Islet precursor cell (in vitro differentiated cells): ENCODE results near the gene CLEC16A.

Experiments
- DNase-seq: peaks from one replicate; pipeline ENCODE4 v3.0.0-alpha.2; 2018

CLEC16A gene

DNA sequence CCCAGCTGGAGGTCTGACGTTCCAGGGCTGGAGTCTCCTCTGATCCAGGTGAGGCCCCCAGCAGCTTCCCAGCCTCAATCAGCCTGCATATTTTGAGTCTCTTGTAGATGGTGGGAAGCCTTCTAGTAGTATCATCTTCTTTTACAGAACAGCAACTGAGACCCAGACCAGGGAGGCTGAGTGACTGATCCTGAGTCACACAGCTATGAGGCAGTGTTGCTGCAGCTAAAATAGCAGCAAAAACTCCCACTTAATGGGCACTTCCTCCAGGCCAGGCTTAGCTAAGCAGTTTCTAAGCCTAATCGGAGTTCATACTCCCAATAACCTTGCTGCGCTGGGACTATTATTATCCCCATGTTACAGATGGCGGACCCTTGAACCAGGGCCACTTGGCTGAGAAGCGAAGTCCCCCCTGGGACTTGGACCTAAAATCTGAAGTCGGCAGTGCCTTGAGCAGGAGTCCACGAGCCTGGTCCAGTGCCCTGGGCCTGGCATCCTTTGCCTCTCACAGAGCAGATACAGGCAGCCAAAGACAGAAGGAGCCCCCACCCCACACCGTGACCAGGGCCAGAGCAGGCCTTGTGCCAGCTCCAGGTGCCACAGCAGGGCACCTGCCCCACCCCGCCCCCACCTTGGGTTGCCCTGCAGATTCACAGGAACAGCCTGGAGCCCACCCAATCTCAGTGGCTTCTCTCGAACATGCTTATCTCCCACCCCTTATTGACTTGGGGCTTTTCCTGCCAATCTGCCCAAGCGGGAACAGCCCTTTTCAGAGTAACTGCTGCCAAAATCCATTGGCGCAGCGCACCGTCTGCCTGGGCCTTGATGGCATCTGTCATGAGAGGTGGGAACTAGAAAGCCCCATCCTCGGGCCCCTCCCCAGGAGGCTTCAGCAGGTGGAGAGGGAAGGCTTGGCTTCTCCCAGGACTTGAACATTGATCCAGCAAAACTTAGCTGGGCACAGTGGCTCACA, 246.5 kb downstream of the CLEC16A start:
- no peak for DNase-seq

DNA sequence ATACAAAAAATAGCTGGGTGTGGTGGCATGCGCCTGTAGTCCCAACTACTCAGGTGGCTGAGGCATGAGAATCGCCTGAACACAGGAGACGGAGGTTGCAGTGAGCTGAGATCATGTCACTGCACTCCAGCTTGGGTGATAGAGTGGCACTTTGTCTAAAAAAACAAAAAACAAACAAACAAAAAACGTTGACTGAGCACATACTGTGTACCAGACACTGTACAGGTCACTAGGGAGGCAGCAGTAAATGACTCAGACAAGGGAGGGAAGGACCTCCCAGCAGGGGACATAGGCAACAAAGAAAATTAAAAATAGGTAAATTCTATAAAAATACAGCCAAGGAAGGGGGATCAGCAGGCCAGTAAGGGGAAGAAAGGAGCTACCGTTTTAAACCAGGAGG, 247.3 kb downstream of the CLEC16A start:
- DNase-seq: no peak

DNA sequence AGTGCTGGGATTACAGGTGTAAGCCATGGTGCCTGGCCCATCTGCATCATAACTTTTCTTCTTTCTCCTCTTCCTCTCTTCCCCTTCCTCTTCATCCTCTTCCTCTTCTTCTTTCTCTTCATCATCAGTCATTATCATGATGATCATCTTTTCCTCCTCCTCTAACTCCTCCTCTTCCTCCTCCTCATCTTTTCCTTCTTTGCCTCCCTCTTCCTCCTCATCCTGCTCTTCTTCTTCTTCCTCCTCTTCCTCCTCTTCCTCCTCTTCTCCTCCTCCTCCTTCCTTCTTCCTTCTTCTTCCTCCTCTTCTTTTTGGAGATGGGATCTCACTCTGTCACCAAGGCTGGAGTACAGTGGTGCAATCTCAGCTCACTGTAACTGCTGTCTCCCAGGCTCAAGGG, 249.1 kb downstream of the CLEC16A start:
- DNase-seq: no peak

DNA sequence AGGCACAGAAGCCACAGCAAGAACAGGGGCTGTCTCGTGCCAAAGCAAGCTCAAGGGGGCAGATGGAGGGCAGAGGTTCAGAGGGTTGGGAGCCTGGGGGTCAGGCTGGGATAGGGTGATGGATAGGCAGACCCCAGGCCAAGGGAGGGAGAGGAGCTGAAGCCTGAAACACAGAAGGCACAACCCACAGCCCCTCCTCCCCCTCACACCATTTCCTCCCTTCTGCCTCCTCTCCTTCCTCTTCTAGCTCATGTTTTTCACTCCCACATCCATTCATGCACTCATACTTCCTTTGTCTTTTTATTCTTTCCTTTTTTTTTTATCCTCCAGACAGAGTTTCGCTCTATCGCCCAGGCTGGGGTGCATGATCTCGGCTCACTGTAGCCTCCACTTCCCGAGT, 250.5 kb downstream of the CLEC16A start:
- DNase-seq: no peak

DNA sequence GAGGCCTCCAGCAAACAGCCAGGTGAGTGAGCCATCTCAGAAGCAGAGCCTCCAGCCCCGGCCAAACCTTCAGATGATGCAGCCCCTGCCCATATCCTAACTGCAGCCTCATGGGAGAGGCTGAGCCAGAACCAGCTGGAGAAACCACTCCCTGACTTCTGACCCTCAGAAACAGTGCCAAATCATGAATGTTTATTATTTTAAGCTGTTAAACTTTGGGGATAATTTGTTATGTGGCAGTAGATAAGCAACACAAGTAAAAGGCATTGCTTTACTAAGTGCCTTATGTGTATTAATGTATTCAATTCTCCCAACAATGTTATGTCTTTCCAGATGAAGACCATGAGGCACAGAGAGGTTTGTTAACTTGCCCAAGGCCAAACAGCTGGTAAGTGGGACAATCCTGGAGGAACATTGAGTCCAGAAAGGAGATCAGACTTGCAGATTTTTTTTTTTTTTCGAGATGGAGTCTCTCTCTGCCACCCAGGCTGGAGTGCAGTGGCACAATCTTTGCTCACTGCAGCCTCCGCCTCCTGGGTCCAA, 252.0 kb downstream of the CLEC16A start:
- no peak for DNase-seq

DNA sequence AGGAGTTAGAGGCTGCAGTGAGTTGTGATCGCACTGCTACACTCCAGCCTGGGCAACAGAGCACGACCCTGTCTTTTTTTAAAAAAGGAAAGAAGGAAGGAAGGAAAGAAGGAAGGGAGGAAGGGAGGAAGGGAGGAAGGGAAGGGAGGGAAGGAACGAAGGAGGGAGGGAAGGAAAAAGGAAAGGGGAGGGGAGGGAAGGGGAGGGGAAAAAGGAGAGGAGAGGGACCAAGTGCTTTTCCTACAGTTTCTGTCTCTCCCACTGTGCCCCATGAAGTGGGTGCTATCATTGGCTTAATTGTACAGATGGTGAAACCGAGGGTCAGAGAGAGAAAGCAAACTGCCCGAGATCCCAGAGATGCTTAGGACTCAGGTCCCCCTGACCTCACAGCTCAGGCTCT, 254.0 kb downstream of the CLEC16A start:
- no peak for DNase-seq

DNA sequence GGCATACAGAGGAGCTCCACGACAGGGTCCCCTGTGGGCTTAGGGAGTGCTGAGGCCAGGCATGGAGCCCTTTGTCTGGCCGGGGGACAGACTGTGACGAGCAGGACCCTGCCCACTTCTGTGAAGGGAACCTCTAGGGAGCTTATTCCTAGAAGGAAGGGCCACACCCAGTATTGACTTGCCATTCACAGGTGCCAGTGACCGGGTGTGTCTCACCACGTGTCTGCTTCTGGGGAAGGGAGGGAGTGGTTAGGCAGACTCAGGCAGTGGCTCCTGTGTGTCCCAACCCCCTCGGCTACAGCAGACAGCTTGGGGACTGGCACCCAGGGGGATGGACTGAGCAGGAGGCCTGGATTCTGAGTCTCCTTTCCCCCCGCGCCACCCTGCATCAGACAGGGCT, 254.5 kb downstream of the CLEC16A start:
- no peak for DNase-seq

DNA sequence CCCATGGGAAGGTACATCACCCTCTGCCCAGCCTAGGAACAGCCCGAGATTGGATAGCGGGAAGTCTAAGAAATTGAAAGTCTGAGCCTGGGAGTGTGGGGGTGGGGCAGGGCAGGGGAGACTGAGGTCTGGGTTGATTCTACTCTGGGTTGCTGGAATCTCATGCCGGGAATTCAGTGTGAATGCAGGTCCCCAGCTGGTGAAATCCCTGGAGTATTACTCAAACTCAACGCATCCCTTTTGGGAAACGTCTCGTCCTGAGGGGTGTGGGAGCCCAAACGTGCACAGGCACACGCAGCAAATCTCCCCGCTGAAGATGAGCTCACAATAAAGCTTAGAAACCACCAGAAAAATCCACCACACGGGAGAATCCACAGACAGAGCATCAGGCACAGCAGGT, 256.2 kb downstream of the CLEC16A start:
- peak; percentile 50 for DNase-seq

DNA sequence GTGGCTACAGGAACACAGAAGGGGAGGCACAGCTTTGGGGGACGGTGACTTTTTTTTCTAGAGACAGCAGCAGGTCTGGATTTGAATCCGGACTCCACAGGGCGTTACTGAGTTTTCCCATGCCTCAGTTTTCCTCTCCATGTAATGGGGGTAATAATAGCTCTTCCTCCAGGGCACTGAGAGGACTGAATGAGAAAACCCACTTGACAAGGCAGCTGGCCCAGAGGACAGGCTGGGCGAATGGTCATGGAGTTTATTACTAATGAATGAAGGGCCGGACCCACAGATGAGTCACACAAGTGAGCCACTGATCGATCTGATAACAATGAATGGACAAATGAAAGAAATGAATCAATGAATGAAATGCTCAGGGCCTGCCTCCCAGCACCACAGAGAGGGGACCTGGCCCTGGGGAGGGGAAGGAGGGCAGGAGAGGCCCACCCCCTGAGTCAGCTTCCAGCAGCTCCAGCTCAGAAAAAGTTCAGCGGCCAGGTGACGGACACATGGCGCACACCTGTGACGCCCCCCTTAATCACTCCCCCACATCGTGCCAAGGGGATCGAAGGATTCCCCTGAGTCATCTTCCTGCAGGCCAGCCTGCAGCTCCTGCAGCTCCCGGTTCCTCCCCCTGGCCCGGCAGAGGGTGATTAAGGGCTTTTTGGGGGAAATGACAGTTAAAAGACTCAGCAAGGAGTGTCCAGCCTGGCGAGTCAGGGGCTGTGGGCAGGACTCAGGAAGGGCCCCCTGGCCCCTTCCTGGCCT, 257.3 kb downstream of the CLEC16A start:
- DNase-seq: peak; percentile 93

DNA sequence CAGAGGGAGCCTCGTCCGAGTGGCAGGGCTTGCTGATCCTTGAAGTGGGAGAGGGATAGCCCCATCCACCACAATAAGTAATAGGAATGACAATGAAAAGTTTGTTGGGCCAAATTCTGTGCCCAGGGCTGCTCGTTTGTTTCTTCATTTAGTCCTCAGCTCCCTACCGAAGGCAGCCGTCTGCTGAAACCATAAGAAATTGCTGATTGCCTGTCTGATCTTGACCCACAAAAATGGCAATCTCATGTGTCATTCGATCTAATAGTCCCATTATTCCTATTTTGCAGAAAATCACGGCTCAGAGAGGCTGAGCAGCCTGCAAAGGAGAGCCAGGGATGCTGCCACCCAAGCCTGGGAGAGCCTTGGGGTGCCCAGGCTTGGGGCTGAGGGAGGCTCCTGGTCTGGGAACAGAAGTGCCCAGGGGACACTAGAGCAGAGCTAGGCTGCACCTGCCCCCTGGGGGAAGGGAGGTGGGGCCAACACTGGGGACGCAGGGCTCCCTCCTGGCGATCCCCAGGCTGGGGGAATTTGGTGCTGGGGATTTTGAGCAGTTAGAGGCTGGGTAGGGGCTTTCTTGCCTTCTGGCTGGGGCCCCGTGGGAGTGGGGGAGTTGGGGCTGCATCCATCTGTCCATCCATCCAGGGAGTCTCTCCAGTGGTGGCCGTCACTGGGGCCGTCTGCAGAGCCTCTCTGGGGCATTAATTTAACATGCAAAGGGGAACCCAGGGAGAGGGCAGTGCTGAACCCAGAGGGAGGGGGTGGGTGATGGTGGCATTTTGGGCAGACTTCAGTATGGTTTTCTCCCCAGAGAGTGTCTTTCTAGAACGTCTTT, 258.1 kb downstream of the CLEC16A start:
- peak; percentile 55 for DNase-seq

DNA sequence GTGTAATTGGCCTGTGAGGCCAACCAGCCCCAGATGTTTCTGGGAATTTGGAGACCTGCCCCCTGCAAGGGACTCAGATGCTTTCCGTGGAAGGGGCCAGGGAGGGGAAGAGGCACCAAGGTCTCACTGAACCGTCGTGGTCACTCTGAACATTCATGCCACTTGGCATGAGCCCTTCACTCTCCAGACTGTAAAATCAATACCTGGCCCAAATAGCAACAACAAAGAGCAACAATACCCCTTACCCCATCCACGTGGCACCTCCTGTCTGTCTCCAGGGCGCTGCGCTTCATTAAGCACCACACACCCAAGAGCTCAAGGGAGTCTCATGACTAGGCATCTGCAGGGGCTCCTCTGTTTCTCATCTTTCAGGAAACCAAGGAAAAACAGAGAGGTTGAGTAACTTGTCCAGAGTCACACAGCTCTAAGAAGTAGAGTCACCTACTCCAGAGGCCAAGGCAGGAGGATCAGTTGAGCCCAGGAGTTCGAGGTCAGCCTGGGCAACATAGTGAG, 258.8 kb downstream of the CLEC16A start:
- peak; percentile 35 for DNase-seq

DNA sequence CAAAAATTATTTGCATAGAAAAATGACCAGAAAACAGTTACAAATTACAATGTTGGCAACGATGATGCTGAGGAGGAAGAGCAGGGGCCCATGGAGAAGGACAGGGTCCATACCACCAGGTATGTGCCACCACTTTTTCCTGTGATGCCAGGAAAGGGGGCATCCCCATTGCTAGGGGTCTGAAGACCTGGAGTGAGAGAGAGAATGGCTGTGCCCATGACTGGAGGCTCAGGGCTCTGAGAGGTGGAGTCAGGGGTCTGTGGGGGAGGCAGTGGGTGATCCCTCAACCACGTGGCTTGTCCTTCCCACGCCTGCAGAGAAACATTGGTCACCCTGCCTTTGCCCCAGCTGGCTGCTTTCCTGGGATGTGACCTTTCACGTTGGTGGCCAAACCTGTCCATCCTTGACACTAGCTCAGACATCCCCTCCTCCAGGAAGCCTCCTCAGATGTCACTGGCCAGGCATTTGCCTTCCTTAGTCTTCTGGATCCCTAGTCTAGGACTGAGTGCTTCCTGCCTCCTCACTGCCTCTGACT, 260.2 kb downstream of the CLEC16A start:
- DNase-seq: peak; percentile 41

DNA sequence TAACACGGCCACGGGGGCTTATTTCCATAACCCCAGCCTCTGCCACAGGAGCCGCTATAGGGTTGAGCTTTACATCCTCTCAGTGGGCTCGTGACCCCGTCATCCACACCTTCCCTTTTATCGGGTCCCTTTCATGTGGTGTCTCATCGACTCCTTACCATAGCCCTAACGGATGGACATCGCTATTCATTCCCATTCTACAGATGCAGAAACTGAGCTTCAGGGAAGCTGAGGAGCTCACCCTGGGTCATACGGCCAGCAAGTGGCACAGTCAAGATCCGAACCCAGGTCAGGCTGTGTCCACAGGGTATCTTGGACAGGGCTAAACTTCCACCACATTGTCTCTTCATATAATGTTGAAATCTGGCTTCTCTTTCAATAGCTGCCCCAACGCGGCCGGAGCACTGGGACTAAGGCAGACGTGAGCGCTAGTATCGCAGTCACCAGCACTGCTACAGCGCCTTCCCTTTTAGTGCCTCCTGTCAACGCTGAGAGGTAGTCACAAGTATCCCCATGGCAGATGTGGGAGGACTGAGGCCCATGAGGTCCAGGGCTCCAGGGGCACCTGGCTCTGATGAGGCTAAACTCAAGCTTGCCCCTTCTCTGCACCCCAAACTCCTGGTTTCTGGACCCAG, 260.8 kb downstream of the CLEC16A start:
- DNase-seq: peak; percentile 43

DNA sequence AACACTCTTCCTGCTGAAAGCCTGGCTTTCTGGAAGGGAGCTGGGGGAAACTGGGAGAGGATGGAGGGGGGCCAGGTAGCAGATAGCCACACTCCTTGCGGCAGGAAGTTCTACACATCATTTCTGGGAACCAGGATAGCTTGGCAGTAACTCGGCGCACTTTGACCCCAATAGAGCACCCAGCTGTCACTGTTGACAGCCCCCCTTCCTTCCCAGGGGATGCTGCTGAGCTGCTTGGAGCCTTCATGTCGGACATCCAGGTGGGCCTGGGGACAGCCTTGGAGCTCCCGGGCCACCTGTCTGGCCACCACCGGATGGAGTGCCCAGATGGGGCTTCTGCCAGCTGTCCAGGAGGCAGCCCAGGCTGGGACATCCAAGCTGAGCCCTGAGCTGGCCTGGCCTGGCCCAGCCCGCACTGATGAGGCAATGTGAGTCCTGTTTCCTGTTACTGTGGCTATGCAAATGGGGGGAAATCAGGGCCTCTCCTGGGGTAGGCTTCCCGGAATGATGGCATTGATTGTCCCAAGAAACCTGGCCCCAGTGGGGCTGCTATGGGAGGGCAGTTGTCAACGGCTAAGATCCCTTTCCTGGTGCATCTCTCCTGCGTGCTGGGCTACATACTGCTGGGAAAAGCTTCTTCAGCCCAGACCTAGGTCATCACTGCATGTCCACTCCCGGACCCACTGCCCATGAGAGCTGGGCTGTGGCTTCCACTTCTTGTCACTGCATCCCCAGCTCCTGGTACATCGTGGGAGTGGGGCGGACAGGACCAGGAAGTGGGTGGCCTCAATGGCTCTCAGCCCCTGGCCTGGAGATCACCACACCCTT, 261.6 kb downstream of the CLEC16A start:
- peak; percentile 49 for DNase-seq

DNA sequence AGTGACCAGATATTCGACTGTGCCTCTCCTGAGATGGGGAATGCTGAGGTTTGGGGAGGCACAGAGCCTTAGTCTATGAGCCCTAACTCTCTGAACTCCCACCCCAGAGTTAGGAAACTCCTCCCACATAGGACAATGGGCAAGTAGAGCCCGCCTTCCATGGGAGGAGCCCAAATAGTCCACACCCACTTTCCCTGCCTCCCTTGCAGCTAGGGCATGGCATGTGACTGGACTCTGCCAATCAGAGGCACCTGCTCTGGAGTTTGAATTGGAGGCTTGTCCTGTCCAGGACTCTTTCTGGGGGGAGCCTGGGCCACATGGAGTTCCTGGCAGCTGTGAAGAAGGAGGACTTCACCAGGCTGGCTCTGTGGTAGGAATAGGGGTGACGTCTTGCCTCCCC, 263.3 kb downstream of the CLEC16A start:
- DNase-seq: no peak

DNA sequence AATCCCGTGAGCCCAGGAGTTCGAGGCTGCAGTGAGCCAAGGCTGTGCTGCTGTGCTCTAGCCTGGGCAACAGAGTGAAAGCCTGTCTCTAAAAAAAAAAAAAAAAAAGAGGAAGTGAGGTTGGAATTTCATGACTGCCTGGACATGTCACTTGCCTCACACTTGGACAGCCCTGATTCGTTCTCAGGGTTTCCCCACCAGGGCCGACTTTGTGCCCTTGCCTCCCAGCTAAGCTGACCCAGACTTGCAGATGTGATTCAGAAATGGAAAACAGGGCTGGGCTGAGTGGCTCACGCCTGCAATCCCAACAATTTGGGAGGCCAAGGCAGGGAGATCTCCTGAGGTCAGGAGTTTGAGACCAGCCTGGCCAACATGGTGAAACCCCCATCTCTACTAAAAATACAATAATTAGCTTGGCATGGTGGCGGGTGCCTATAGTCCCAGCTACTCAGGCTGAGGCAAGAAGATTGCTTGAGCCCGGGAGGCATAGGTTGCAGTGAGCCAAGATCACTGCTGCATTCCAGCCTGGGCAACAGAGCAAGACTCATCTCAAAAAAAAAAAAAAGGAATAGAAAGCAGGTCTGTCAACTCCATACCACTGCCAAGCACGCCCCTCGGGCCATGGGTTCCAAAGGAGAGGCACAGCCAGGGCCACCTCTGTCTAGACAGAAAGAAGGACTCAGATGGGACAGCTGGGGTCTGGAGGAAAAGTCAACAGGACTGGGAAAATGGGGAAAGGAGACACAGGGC, 264.7 kb downstream of the CLEC16A start:
- peak; percentile 62 for DNase-seq

DNA sequence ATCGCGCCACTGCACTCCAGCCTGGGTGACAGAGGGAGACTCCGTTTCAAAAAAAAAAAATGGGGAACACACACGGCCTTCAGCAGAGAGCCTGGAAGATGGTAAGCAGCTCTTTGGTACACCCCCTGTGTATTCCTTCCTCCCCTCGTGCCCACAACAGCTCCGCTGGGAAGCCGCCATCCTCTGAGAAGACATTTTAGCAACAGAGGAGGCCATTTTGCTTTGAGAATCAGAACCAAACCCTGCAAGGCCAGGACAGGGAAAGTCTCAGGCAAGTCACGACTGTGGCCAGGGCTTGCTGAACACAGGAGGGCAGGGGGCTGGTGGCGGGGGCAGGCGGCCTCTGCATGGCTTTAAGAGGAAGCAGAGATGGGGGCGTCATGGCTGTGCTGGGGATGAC, 265.9 kb downstream of the CLEC16A start:
- no peak for DNase-seq

DNA sequence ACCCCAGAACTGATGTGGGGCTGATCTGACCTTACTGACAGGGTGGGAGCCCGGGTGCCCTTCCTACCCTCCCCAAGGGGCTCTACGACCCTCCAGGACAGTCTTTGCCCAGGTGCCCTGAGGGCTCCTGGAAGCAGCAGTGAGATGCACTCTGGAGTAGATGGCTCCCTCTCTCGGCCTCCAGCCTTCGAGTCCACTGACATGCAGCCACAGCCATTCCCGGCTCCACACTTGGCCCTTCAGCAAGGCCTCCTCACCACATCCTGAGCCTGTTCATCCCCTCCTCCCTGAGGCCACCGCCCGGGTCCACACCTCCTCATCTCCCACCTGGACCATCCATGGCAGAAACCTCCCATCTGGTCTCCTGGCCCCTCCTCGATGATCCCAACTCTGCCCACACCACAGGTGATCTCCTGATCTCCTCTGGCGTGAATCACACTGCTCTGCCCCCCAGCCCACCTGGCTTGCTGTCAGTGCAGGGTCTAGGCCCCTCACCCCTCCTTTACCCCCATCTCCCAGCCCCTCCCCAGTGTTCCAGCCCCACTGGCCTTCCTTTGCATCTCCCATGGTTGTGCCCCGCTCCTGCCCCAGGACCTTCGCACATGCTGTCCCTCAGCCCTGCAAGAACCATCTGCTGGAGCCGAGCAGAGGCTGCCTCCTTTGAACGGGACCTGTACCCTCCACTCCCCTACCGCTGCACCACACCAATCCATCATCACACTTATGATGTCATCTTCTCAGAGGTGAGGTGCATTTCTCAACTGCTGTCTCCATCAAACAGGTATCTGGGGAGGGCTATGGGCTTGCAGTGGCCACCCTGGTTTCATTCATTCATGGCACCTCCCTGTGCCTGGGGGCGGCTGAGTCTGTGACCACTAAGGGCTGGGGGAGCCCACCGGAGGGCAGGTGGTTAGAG, 267.0 kb downstream of the CLEC16A start:
- peak; percentile 59 for DNase-seq
